Fibroblast of lung (primary cell): ENCODE measurements around the gene TCFL5. TPM values are rescaled to one million over a fixed set of nuclear protein-coding genes. Genes with fewer than 3 reads are reported as not detected.

Experiments
- DNase-seq, 2 donors: peaks; one replicate each; pipeline versions ENCODE4 v3.0.0 to v3.0.0-alpha.2; 2010; ENCODE audit warnings: low read depth in 2 of 2
- H2AFZ ChIP-seq: 2 replicates; pipeline ENCODE4 v1.5.1; 2012; ENCODE audit warnings: low read length, control low read depth, inconsistent platforms
- H3K27ac ChIP-seq: 2 replicates; pipeline ENCODE4 v1.5.1; 2011; ENCODE audit warnings: low read length, control low read depth; ENCODE audit not compliant: insufficient read depth
- H3K27me3 ChIP-seq: 2 replicates; pipeline ENCODE4 v1.5.1; 2011; ENCODE audit warnings: mild to moderate bottlenecking, low read length; ENCODE audit not compliant: control insufficient read depth, insufficient read depth
- H3K36me3 ChIP-seq: 2 replicates; pipeline ENCODE4 v1.5.1; 2011; ENCODE audit warnings: low read length; ENCODE audit not compliant: control insufficient read depth, insufficient read depth
- H3K4me1 ChIP-seq: 2 replicates; pipeline ENCODE4 v1.5.1; 2011; ENCODE audit warnings: low read length; ENCODE audit not compliant: control insufficient read depth, insufficient read depth; ENCODE audit errors: extremely low read depth
- H3K4me2 ChIP-seq: 2 replicates; pipeline ENCODE4 v1.5.1; 2011; ENCODE audit warnings: low read length, control low read depth; ENCODE audit not compliant: insufficient read depth; ENCODE audit errors: extremely low read depth
- H3K4me3 ChIP-seq, 4 experiments: fragments of 200-600 bp in 1 of 4; sonication (generic) in 1 of 4; replicated peaks in 1 of 4; 2 replicates each; pipeline ENCODE4 v1.5.1; 2011 to 2016; ENCODE audit warnings: low read length in 4 of 4, low read depth in 3 of 4, mild to moderate bottlenecking in 3 of 4, control low read depth in 2 of 4, inconsistent platforms in 1 of 4, mixed read lengths in 1 of 4; ENCODE audit not compliant: insufficient read depth in 1 of 4; ENCODE audit errors: control extremely low read depth in 1 of 4
- H3K79me2 ChIP-seq: 2 replicates; pipeline ENCODE4 v1.5.1; 2012; ENCODE audit warnings: mild to moderate bottlenecking, low read length, inconsistent platforms; ENCODE audit not compliant: control insufficient read depth, insufficient read depth
- H3K9ac ChIP-seq: 2 replicates; pipeline ENCODE4 v1.5.1; 2011; ENCODE audit warnings: mild to moderate bottlenecking, low read length, control low read depth; ENCODE audit not compliant: insufficient read depth
- H3K9me3 ChIP-seq: 2 replicates; pipeline ENCODE4 v1.5.1; 2012; ENCODE audit warnings: low read depth, low read length; ENCODE audit not compliant: control insufficient read depth, insufficient read depth
- H4K20me1 ChIP-seq: 2 replicates; pipeline ENCODE4 v1.5.1; 2011; ENCODE audit warnings: low read length; ENCODE audit not compliant: control insufficient read depth, insufficient read depth; ENCODE audit errors: extremely low read depth
- CTCF ChIP-seq, 2 donors: IDR thresholded peaks in 1 of 2; conservative IDR thresholded peaks in 1 of 2; 1 replicate in 1 of 2; 2 replicates in 1 of 2; pipeline ENCODE4 v1.5.1; 2011 to 2012; ENCODE audit warnings: low read length in 2 of 2, control low read depth in 1 of 2, inconsistent platforms in 1 of 2, low read depth in 1 of 2, mild to moderate bottlenecking in 1 of 2
- EZH2 ChIP-seq: IDR thresholded peaks from 2 replicates; pipeline ENCODE4 v1.5.1; 2012; ENCODE audit warnings: low read length, control low read depth, mild to moderate bottlenecking; ENCODE audit errors: missing control alignments
- polyA minus RNA-seq: library from RNA; depleted of rRNA, polyadenylated mRNA; stranded (reverse); fragments of >200 nt; gene quantifications from 2 replicates; pipeline ENCODE4 v1.2.3, GENCODE V29; 2011; ENCODE audit warnings: low replicate concordance
- polyA plus RNA-seq, 2 donors: library from polyadenylated mRNA; depleted of rRNA in 1 of 2; stranded (reverse) in 1 of 2; unstranded in 1 of 2; fragments of >200 nt; gene quantifications; 2 replicates each; pipeline ENCODE4 v1.2.1, GENCODE V29; 2011 to 2012; ENCODE audit warnings: missing spikeins in 1 of 2
- total RNA-seq: library from RNA; depleted of rRNA; stranded (reverse); fragments of >200 nt; gene quantifications from 2 replicates; pipeline ENCODE4 v1.2.1, GENCODE V29; 2014

The TCFL5 gene
- total RNA-seq = 13.7 and 15.2 TPM in 2 replicates
- polyA plus RNA-seq = 9.8 and 11.1 TPM in 2 replicates
- polyA plus RNA-seq (2012) = 8.3 and 8.9 TPM in 2 replicates
- polyA minus RNA-seq = 0.89 and 0.94 TPM in 2 replicates

DNA sequence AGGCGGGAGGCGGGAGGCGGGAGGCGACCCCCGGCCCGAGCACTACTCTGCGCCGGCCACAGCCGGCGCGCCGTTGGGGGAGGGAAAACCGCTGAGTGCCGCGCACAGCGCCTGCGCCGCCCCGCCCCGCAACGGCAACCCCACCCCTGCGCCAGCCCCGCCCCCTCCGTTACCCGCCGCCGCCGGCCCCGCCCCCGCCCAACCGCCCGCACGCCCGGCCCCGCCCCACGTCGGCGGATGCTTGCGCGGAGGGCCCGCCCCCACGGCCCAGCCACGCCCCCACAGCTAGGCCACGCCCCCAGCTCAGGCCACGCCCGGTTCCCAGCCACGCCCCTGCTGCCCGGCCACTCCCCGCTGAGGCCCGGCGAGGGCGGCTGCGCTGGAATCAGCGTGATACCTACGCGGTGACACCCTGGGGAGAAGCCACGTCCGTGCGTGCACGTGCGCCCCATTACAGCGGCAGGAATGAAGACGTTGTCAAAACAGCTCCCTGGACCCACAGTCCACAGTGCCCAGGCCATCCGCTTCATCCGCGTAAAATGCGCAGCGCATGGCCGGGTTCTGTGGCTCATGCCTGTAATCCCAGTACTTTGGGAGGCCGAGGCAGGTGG lies at the start of gene TCFL5:
TCFL5 (minus strand) TSS at position 97 of the 611 bp plus-strand sequence. CDS start 152 bp downstream, outside the sequence.
- H2AFZ ChIP-seq = peak within 1 kb of the TSS; percentile 88

DNA sequence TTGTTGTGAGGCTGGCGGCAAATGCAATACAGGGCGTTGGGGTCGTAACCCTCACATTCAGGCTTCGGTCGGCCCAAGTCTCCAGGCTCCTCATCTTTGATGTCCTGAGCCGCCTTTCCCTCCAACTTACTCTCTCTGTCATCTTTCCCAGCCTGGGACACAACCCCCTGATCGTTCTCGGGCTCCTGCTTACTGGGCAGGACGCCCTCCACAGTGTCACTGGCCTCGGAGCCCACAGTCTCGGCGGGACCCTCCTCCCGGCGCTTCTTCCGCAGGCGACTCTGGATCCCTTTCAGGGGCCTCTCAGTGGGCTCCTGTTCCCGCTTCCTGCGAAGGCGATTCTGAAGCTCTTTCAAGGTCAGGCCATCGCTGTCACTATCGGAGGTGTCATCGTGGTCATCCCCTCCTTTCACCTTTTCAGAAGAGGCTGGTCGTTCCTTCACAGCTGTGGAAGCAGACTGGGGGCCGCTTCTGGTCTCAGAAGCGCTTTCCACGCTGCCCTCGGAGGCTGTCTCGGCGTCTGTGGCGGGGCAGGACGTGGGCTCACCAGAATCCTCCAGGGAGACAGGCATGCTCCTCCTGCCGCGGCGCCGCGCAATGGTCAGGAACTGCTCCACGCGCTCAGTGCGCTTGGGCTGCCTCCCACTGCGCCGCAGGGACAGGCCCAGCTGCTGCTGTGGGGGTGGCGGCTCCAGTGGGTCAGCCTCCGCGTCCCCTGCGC lies 49.3 kb upstream of the TCFL5 start:
- DNase-seq = no peak
- Histone ChIP-seq H2AFZ (no peak overlapping the region), H3K27ac (no peak overlapping the region), H3K36me3 (peaks cover 39% of the 10 kb centered on the region), H4K20me1 (peaks cover 2% of the 10 kb centered on the region), H3K9me3 (no peaks in the 10 kb centered on the region), H3K4me3 (no peak overlapping the region), H3K4me2 (no peak overlapping the region), H3K4me1 (peaks cover 6% of the 10 kb centered on the region), H3K9ac (no peak overlapping the region), H3K79me2 (peaks cover 80% of the 10 kb centered on the region), H3K27me3 (no peaks in the 10 kb centered on the region)
- TF ChIP-seq CTCF (conservative IDR thresholded peaks at IDR 0.05 in 1 of 2, IDR thresholded peaks at IDR 0.05 in 1 of 2; ENCODE audit: low read depth in 1 of 2, low read length in 2 of 2) = no peak
- TF ChIP-seq EZH2 = no peak

More for the DNA sequence above, at the start of gene TCFL5:
- H3K36me3 ChIP-seq = peaks cover 2% of the 10 kb centered on the region
- peak within 1 kb of the TSS; percentile 54 to 66 (median 58) for H3K4me3 ChIP-seq
- no peaks in the 10 kb centered on the region for H3K9me3 ChIP-seq
- H3K4me1 ChIP-seq = no peaks in the 10 kb centered on the region
- no peaks in the 10 kb centered on the region for H3K27me3 ChIP-seq
- no peaks in the 10 kb centered on the region for H4K20me1 ChIP-seq
- peak; percentile 67 to 88 for DNase-seq
- H3K79me2 ChIP-seq = peaks cover 9% of the 10 kb centered on the region
- no peak within 1 kb of the TSS for H3K27ac ChIP-seq
- no peak for TF ChIP-seq EZH2
- TF ChIP-seq CTCF (conservative IDR thresholded peaks at IDR 0.05 in 1 of 2, IDR thresholded peaks at IDR 0.05 in 1 of 2; ENCODE audit: low read depth in 1 of 2, low read length in 2 of 2) = no peak
- H3K4me2 ChIP-seq = peak within 1 kb of the TSS; percentile 76
- peak within 1 kb of the TSS; percentile 36 for H3K9ac ChIP-seq

- Histone ChIP-seq H3K4me2 (no peak overlapping the region), H3K9ac (no peak overlapping the region), H3K4me3 (no peak overlapping the region), H3K27me3 (no peaks in the 10 kb centered on the region), H3K9me3 (no peaks in the 10 kb centered on the region), H3K27ac (no peak overlapping the region), H3K36me3 (peaks cover 45% of the 10 kb centered on the region), H3K4me1 (peaks cover 6% of the 10 kb centered on the region), H4K20me1 (peaks cover 2% of the 10 kb centered on the region), H3K79me2 (peaks cover 77% of the 10 kb centered on the region), H2AFZ (no peak overlapping the region)
- DNase-seq = no peak
- TF ChIP-seq EZH2 = no peak
- no peak for TF ChIP-seq CTCF (conservative IDR thresholded peaks at IDR 0.05 in 1 of 2, IDR thresholded peaks at IDR 0.05 in 1 of 2; ENCODE audit: low read depth in 1 of 2, low read length in 2 of 2)
Measured at GRCh38 chr20:62910217-62910766, 48.7 kb upstream of the TCFL5 start.
